GM19463 (cell line): ENCODE data around the gene GNAQ.

Experiments used
- ATAC-seq: cut with Tn5 transposase; IDR thresholded peaks from one replicate; pipeline ENCODE4 v1.9.1; 2021; ENCODE audit warnings: mild to moderate bottlenecking, moderate library complexity; ENCODE audit not compliant: unreplicated experiment

GNAQ gene

DNA sequence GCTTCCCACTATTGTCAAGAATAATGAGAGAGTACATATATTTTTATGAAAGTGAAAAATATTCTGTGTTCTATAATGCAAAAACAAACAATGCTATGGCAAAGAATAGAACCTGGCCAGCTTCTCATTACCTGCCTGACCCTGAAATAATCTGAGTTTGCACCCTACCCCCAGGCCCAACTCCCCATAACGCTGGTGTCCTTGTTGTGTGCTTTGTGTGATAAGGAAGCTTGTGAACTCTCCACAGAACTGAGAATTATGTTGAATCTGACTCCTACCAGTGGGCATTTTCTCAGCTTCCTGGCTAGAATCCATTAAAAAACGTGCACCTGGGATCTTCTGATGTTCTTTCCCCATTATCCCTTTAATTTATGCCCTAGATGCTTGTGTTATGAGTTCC lies 205.5 kb downstream of the GNAQ start:
- no peak for ATAC-seq

DNA sequence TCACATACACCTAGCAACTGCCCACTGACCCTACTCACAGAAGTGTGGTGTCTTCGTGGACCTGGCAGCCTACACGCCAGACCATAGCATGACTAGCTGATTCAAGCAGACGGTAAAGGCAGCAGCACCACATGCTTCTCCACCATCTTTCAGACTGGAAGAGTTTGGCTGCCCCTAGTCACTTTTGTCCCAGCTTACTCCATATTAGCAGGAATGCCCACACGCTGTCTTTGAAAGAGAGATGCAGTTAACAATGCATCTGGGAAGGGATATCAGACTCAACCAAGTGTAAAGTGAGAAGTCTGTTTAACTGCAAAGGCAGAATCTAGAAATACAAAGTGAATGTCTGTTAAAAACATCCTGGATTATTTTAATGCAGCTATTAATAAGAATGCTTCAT lies 206.2 kb downstream of the GNAQ start:
- ATAC-seq, result no peak

DNA sequence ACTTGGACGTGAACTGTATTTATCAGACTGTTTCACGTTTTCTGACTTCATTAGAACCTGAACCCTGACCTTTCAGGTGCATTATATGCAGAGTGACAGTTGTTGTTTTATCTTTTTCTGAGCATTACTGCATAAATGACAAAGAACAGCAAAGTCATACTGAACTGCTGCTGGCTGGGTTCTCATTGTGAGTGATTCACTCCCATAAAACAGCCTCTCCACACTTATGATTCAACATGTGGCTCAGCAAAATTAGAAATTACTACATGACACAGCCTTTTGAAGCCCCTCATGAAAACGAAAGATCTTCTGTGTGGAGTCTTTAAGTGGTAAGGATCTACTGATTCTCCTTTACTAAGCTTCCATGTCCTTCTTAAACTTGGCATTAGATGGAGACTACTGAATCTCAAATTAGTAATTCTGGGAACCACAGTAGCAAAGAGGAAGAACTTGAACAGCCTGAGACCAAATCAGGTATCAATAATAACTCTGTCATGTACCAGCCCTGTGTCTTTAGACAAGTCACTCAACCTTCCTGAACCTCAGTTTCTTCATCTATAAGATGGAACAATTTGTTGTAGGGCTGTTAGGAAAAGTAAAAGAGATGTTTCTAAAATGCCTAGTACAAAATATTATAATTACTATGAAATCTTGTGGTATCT lies 211.2 kb downstream of the GNAQ start:
- no peak for ATAC-seq

DNA sequence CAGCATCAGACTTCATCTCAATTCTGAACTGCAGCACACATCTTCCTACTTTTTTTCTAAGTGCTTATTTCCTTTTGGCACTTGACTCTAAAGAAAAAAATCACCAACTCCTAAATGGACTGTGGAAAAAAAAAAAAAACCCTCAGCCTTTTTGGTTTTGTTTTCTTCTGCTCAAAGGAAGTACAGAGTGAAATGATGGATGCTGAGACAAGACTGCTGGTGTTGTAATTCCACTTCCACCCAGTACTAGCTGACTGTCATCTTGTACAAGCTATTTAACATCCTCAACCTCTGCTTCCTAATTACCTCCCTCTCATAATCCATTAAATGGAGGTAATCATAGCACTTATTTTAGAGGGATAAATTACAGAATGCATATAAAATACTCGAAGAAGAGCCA lies 212.0 kb downstream of the GNAQ start:
- ATAC-seq, result no peak

DNA sequence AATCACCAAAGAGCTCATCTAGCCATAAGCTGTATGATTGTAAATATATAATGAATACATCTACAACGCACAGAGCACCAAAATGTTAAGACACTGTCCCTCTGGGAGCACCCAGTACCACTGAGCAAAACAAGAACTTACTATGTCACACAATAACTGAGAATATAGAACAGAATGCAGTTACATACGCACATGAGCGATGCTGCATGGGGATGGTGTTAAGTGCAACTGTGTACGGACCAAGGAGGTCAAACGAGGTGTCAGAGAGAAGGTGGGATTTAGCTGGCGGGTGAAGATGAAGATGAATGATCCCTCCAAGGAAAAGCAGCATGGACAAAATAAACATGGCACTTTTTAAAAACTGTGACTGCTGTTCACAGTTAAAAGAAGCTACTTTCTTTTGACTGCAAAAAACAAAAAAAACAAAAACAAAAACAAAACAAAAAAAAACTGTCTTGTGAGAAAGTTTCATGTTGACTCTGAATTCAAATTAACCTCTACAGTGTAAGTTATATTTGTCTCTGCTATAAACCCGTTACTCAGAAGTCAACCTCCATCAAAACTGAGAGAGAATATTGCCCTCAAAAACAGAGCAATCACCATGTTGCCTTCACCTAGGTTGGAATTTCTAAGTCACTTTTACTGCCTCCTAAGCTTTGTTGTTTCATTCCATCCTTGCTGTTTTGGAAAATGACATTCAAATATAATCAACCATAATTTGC lies 213.9 kb downstream of the GNAQ start:
- no peak for ATAC-seq

DNA sequence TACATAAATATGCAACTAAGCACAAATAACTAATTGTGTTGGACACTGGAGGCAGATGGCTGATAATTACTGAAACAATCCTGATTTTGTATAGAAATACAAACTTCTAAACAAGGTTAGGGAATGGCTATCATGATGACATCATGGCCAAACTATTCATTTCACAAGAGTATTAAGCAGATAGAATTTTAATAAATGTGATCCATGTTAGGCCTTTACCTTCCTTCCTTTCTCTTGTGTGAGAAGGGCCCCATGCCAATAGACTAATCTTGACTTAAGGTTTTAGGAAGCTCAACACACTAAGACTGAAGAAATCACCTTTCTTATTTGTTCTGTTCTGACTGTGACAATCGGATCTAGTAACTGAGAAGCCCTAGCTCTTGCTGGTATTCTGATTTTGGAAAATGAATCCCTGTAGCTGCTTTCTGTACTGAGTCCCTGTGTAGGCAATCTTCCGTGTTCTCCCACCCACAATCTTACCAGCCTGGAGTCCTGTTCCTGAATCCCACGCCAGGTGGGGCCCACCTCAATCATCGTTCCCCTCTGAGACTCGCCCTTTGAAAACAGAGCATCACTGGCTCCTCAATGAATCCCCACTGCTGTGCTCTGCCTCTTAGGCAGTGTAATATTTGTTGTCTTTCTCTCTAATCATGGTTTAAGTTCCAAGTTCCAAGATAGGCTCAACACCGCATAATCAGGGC lies 214.8 kb downstream of the GNAQ start:
- no peak for ATAC-seq

DNA sequence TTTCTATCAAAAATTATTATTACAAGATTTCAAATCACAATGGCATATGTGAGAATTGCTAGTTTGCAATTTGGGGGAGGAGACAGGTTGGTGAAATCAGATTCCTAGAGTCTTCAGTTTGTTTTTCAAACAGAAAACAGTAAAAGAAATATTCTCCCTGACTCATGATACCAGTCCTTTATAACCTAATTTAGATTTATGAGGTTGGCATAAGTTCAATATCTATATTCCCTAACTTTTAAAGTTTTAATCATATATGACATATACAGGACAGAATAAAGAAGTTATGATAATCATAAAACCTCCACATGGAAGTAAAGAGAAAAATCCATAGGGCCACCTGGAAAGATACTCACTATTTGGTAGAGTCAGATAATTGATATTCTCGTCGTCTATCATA lies 216.4 kb downstream of the GNAQ start:
- ATAC-seq, result no peak

DNA sequence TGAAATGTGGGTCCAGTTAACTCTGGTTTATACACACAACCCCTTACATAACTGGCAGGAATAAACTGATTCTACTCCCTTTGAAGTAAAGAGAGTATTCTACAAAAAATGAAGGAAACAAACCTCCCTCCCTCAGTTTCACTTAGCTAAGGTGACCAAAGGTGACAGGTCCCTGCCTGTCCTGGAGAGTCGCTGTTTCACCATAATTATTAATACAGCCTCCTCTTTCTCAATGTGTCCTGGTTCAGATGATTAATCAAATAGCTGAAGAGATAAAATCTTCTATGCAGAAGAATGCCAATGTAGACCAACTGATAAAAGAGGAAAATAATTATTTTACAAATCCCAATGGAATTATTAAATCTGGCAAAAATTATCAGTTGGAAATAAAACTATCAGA lies 219.8 kb downstream of the GNAQ start:
- no peak for ATAC-seq

DNA sequence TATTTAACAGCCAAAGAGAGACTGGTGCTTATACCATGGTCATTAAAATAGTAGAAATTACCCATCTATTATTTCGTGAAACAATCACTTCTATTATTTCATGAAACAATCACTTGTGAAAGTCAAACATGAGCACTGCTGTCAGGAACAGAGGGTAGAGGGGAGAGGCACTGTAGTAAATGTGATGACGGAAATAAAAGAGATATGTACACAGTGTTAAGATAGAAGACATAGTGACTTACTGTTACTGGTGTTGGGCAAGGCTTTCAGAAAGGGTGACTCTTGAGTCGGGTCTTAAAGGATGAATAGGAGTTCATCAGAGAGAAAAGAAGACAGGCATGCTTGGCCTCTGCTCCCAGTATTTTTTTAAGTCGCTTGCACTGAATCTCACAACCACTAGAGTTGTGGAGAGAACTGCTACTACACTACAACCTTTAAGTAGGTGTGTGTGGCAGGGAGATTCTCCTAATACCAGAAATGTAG lies 220.9 kb downstream of the GNAQ start:
- ATAC-seq, result no peak

DNA sequence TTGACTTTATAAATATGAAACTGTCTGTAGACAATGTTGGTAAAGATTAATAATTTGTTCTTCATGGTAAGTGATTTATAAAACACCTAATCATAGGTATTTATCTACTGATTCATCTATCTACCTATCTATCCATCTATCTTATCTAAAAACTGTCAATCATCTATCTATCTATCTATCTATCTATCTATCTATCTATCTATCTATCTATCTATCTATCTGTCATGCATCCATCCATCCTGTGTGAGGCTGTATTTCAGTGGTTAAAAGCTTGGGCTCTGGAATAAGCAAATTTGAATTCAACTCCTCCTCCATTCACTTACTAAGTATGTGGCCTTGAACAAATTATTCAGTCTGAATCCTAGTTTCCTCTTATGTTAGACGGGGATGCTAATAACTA lies 221.6 kb downstream of the GNAQ start:
- ATAC-seq, result no peak

DNA sequence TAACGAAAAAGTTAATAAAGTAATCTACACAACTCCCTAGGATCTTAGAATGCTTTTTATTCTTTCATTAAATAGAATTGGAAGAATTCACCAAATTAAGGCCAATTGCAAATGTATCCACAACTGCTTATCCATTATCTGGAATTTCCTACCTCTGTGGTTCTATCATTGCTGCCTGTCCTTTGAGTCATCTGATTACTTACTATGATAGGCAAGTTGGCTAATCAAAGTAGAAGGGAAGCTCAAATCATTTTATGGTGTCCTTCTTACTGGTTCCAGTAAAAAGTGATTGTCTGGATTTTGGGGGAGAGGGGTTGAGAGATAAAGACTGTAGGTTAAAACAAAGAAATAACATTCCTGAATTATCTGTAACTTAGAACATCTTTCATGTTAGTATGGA lies 222.1 kb downstream of the GNAQ start:
- ATAC-seq, result no peak

DNA sequence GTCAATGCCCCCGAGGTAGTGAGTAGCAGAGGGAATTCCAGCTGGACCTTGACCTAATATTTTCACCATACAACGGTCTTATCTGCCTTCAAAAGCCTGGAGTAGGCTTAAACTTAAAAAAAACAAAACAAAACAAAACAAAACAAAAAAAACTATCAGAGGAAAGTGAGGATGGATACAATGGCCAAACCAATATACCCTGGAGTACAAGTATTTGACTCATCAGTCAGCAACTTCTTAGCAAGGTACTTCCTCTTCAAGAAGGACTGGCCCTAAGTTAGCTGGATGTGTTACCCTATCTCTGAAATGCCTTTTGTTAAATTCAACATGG lies 222.9 kb downstream of the GNAQ start:
- ATAC-seq, result no peak

DNA sequence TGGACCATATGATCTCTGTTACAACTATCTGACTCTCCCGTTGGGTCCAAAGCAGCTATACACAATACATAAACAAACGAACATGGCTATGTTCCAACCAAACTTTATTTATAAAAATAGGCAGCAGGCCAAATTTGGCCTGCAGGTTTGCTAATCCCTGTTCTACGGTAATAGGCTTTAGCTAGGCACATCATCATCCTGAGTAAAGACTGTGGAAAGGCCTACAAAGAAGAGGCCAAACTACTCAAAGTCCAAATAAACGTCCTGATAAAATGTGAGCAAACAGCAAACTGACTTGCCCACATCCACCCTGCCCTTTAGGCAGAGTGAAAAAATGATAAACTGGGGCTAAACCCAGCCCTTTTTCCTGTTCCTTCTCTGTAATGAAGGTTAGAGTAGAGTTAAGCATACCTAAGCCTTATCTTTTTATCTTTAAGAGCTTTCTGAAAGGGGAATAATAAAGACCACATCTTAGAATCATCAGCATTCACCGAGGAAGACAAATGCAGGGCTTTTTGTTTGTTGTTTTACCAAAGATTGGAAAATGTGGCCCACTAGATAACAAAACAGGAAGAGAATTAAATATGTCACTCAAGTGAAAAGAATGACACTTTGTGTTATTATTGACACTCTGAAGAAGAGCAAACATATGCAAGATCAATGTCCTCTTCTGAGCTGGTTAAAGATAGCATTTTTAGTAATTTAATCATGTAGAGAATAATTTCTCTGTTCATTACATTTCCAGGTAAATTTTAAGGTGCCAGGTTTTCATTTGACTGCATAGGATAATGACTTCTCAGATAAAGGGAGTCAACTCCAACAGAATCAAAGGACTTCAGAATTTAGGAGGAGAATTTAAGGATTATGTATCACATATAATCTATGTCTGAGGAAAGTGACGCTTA lies 223.5 kb downstream of the GNAQ start:
- ATAC-seq, result no peak

DNA sequence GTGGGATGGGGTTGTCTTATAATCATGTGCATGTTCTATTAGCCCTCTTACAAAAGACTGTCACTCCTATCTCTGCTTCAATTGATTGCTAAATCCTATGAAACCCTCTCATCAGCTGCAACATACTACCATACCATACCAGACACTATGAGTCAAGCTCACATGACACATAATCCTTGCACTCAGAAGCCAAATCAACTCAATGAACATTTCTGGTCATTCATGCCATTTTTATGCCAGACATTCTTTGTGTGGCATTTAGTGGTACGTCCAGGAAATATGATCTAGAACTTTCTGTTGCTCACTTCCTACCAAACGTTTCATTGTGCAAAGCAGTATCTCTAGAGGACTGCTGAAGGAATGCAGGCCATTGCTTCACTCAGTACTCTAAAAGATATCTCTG lies 224.3 kb downstream of the GNAQ start:
- no peak for ATAC-seq

DNA sequence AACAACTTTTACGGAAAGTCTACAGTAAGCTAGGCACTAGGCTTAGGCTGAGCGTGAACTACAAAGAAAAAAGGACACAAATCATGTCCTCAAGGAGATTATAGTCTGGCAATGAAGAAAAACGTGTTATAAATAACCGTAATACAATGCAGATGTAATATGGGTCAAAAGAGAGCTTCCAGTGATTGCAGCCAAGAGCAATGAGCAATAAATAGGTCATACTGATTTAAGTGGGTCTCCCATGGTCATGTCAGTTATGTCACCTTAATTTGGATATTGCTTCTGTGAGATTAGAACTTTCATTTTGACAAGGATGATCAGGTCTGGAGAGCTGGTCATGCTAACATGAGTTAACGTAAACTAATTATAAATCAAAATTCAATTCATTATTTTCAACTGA lies 224.9 kb downstream of the GNAQ start:
- no peak for ATAC-seq

DNA sequence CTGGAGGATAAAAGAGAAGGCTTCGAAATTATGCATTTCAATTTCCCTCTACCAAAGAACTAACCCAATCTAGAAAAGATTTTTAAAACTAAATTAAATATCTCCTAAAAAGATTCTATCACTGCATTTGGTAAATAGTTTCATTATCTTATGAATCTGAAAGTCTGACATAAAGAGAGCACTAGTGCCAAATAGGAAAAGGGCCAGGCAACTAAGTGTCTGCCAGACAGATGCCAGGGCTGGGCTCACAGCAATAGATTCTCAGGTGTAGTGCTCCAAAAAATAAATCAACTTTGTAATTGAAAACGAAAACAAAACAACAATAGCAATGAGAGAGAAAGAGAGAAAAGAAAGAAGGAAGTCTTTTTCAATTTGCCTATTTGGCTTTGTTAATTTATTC lies 225.8 kb downstream of the GNAQ start:
- no peak for ATAC-seq

DNA sequence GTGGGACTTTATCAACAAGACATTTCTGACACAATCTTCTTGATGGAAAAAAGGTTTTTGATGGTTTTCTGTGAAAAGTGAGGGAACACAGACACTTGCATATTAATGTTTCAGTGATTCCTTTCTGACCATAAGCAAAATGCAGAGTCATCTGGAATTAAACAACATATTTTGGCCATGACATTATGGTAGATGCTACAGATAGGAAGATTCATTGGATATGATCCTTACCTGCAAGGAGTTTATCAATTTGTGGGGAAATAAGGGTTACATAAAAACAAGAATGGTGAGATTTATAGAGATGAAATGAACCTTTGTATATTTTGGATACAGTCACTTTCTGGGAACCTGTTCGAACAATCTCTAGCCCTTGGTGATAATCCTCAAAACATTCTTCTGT lies 228.2 kb downstream of the GNAQ start:
- ATAC-seq, result no peak

DNA sequence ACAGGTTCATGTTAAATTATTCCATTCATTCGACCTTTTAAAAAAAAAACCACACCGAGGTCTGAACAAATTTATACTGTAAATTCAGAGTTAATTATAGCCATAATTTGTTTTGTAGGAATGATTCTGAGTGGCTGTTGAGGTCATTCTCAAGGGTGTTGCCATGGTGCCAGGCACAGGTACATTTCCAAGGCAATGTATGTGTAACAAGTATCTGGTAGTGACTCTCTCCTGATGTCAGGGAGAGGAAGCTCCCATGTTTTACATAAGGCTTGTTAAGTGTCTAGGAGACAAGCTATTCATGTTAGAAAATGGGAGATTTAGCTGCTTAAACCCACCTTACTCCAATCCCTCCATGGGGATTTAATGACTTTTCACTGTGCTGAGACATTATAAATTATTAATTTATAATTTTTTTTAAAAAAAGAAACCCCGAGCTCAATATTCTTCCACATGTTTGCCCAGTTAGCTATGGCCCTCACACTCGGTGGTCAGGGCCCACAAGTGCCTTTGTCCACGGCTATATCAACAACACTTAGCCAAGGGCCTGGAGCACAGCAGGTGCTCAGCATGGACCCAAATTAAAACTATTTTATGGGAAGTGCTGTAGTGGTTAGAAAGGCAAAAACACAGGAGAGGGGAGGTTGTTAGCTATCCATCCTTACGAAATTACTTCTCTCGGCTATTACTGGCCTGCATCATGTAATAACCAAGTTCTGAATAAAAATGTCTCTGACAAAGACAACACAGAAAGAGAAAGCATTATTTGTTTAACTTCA lies 228.9 kb downstream of the GNAQ start:
- no peak for ATAC-seq

DNA sequence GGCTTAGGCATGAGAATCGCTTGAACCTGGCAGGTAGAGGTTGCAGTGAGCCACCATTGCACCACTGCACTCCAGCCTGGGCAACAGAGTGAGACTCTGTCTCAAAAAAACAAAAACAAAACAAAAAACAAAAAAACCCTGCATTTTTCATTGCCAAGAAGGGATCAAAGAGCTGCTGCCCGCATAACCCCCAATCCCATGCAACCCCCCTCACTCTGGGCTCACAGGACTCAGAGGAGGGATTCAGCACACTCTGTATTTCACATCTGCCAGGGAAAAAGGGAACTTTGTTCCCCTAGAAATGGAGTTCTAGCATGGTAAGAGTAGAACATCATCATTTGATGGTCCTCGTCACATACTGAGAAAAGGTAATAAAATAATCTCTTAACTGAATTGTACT lies 229.5 kb downstream of the GNAQ start:
- ATAC-seq, result no peak

DNA sequence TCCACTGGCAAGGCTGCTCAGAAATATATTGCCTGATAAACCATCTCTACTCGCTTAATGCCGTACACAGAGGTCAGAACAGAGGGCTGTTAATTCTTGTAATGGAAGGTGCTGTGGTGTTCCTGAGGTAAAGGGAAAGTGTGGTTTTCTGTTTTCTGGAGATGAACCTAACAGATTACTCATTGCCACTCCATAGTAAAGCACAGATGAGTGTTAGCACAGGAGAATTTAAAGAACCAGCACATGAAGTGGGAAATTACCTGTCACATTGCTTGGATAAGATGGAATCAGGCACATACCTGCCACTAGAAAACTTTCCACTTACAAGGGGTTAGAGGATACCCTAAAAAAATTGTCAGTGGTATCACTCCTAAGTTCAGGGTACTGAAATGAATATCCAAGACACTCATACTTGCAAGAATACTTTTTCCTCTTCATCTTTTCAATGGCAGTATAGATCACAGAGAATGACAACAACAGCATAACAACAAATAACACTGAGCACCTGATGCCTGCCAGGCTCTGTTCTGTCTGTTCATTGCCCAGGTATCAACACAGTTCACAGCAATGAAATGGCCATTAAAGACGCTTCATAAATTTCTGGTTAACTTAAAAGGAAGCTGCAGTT lies 230.6 kb downstream of the GNAQ start:
- ATAC-seq, result no peak
